RWPE2 (cell line): ENCODE results near the gene RAB33B.

Experiments used
- ATAC-seq: fragments of 200-7000 bp; cut with Tn5 transposase; 3 replicates; pipeline ENCODE4 v1.9.1; 2021; ENCODE audit warnings: low read depth
- DNase-seq: peaks from one replicate; pipeline ENCODE4 v3.0.0-alpha.2; 2020; ENCODE audit warnings: low spot score
- H3K27ac ChIP-seq: fragments of 450-650 bp; 2 replicates; pipeline ENCODE4 v1.5.1; 2017; ENCODE audit warnings: mild to moderate bottlenecking; ENCODE audit not compliant: poor library complexity, severe bottlenecking
- H3K27me3 ChIP-seq: fragments of 250-450 bp; sonication (Bioruptor Pico); 2 replicates; pipeline ENCODE4 v1.5.1; 2021; ENCODE audit warnings: mild to moderate bottlenecking, moderate library complexity; ENCODE audit not compliant: insufficient read depth, poor library complexity, severe bottlenecking
- H3K36me3 ChIP-seq: fragments of 250-450 bp; sonication (Bioruptor Pico); 2 replicates; pipeline ENCODE4 v1.5.1; 2020; ENCODE audit warnings: low read depth, mild to moderate bottlenecking, moderate library complexity
- H3K4me1 ChIP-seq: fragments of 250-450 bp; sonication (Bioruptor Pico); 2 replicates; pipeline ENCODE4 v1.5.1; 2021; ENCODE audit warnings: mild to moderate bottlenecking, moderate library complexity; ENCODE audit not compliant: insufficient read depth, poor library complexity, severe bottlenecking
- H3K4me3 ChIP-seq: fragments of 250-450 bp; sonication (Bioruptor Pico); 2 replicates; pipeline ENCODE4 v1.5.1; 2021; ENCODE audit warnings: mild to moderate bottlenecking, moderate library complexity; ENCODE audit not compliant: severe bottlenecking
- H3K9me3 ChIP-seq: fragments of 250-450 bp; sonication (Bioruptor Pico); 2 replicates; pipeline ENCODE4 v1.5.1; 2021; ENCODE audit warnings: mild to moderate bottlenecking, moderate library complexity; ENCODE audit not compliant: severe bottlenecking
- TF ChIP-seq, protein P1 (sequence below): fragments of 450-650 bp; IDR thresholded peaks from one replicate; pipeline ENCODE4 v1.5.1; 2017; ENCODE audit warnings: mild to moderate bottlenecking, moderate library complexity; ENCODE audit not compliant: poor library complexity, severe bottlenecking

The RAB33B gene

DNA sequence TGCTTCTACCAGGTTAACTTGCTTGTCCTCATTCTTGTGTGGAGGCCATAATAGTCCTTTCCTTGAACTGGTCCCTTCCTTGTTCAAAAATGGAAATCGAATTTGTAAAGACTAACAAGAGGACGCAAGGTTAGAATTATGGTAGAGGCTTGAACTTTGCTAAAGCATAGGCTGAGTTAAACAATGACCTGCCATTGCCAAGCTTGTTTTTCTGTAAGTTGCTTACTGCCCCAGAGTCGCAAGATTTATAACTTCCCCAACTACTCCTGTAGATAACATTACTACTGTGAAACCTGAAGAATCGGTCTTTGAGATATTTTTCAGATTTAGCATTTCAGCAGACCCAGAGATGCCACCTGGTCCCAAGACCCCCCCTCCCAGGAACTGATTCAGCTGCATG, 45.3 kb downstream of the RAB33B start:
- no peaks in the 10 kb centered on the region for H3K4me1 ChIP-seq
- H3K27me3 ChIP-seq: no peaks in the 10 kb centered on the region
- TF ChIP-seq, protein P1, sequence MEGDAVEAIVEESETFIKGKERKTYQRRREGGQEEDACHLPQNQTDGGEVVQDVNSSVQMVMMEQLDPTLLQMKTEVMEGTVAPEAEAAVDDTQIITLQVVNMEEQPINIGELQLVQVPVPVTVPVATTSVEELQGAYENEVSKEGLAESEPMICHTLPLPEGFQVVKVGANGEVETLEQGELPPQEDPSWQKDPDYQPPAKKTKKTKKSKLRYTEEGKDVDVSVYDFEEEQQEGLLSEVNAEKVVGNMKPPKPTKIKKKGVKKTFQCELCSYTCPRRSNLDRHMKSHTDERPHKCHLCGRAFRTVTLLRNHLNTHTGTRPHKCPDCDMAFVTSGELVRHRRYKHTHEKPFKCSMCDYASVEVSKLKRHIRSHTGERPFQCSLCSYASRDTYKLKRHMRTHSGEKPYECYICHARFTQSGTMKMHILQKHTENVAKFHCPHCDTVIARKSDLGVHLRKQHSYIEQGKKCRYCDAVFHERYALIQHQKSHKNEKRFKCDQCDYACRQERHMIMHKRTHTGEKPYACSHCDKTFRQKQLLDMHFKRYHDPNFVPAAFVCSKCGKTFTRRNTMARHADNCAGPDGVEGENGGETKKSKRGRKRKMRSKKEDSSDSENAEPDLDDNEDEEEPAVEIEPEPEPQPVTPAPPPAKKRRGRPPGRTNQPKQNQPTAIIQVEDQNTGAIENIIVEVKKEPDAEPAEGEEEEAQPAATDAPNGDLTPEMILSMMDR: no peak
- H3K27ac ChIP-seq: no peak overlapping the region
- DNase-seq (no peak), ATAC-seq (no peak)
- H3K36me3 ChIP-seq: no peaks in the 10 kb centered on the region
- no peaks in the 10 kb centered on the region for H3K9me3 ChIP-seq
- H3K4me3 ChIP-seq: no peak overlapping the region

DNA sequence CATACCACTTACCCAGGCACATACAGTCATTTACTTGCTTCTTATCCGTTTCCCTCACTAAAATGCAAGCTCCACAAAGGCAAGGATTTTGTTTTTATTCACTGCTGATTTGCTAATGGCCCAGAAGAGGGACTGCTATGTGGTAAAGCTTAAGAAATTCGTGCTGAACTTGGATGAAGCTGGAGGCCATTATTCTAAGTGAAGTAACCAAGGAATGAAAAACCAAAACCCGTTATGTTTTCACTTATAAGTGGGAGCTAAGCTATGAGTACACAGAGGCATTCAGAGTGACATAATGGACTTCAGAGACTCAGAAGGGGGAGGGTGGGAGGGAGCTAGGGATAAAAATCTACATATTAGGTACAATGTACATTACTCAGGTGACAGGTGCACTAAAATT, 47.2 kb downstream of the RAB33B start:
- peaks cover 5% of the 10 kb centered on the region; the same call in 1 of the 2 replicates for H3K36me3 ChIP-seq
- no peaks in the 10 kb centered on the region for H3K4me1 ChIP-seq
- ATAC-seq (no peak), DNase-seq (no peak)
- TF ChIP-seq, protein P1: no peak
- no peak overlapping the region for H3K4me3 ChIP-seq
- no peaks in the 10 kb centered on the region for H3K9me3 ChIP-seq
- H3K27ac ChIP-seq: no peak overlapping the region
- H3K27me3 ChIP-seq: no peaks in the 10 kb centered on the region

DNA sequence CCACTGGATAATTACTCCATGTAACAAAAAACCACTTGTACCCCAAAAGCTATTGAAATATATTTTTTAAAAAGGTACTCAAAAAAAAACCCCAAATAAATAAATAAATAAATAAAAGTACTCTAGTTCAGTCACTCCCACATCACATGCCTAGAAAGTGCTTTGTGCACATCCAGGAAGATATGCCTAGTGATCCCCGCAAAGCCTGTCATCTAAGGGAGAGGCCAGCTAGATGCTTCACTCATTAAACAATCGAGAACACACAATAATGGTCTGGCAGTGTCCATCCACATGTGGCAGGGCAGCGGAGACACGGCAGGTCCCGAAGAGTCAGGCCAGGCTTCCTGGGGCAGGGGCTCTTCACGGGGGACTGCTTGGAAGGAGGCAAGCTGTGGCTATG, 47.6 kb downstream of the RAB33B start:
- peaks cover 7% of the 10 kb centered on the region; the same call in 1 of the 2 replicates for H3K36me3 ChIP-seq
- no peak overlapping the region for H3K4me3 ChIP-seq
- H3K9me3 ChIP-seq: no peaks in the 10 kb centered on the region
- H3K27me3 ChIP-seq: no peaks in the 10 kb centered on the region
- ATAC-seq: no peak
- no peaks in the 10 kb centered on the region for H3K4me1 ChIP-seq
- H3K27ac ChIP-seq: no peak overlapping the region
- DNase-seq: no peak
- TF ChIP-seq, protein P1: no peak

DNA sequence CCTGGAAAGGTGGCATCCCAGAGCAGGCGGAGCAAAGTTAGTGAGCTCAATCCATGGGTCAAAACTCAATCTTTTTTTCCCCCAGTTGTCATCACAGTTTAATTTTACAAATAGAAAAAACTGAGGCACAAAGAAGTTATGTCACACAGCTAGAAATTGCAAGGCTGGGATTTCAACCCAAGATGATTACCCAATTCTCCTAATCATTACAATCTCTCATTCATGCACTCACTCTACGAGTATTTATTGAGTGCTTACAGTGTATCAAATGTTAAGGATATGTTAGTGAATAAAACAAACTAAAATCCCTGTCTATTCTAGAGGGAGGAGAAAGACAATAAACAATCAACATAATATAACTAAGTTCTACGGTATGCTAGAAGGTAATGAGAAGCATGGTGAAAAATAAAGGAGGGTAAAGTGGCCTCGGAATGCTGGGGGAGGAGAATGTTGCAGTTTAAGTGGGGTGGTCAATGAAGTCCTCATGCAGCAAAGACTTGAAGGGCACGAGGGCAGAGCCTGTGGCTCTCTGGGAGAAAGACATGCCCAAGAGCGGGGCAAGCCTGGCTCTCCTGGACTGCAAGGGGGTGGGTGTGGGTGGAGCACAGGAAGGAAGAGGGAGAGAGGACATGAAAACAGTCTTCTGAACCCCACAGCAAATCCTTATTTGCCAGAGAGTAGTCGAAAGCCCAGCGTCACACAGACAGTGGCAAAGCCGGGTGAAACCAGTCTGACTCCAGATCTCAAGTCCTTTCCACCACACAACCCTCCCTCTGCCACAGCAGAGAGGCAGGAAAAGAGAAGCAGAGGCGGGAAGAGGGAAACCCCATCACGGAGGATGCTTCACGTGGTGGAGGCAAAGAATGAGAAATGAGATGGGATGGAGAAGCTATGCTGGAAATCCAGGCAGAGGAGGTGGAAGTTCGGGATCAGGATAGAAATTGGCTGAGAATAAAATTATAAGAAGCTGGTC, 48.3 kb downstream of the RAB33B start:
- no peak for DNase-seq
- no peak overlapping the region for H3K27ac ChIP-seq
- peaks cover 7% of the 10 kb centered on the region; the same call in 1 of the 2 replicates for H3K36me3 ChIP-seq
- TF ChIP-seq, protein P1: no peak
- ATAC-seq: no peak; the same call in 2 of the 3 replicates
- H3K9me3 ChIP-seq: no peaks in the 10 kb centered on the region
- no peak overlapping the region for H3K4me3 ChIP-seq
- H3K27me3 ChIP-seq: no peaks in the 10 kb centered on the region
- H3K4me1 ChIP-seq: no peaks in the 10 kb centered on the region
